ENCODE results near the gene FYB1.

GRCh38 chr5:39068099-39068498 is 151.3 kb downstream of the FYB1 start:
- TF ChIP-seq CTCF (IDR thresholded peaks at IDR 0.05), result no peak
- no peak for TF ChIP-seq POLR2A (IDR thresholded peaks at IDR 0.05)
- TF ChIP-seq EP300 (IDR thresholded peaks at IDR 0.05), result no peak
